Body of pancreas (tissue), 4 donors: Measurements from ENCODE around the gene DYNLT1. TPM values are rescaled to one million over a fixed set of nuclear protein-coding genes. Genes with fewer than 3 reads are reported as not detected.
"Not testable (repeated sequence)": the region's sequence is repeated elsewhere in the genome, so short reads cannot be mapped to it uniquely, and the experiment has no call there.

ENCODE experiments used
- ATAC-seq: fragments of 150-250 bp; one replicate; pipeline ENCODE4 v1.9.1; 2016
- DNase-seq, 4 donors: peaks; one replicate each; pipeline ENCODE4 v3.0.0-alpha.2; 2019
- H3K27ac ChIP-seq, 4 donors: fragments of 200-600 bp; sonication (generic); 1 replicate in 3 of 4; 2 replicates in 1 of 4; pipeline versions ENCODE4 v1.5.1 to v1.6.1; 2016 to 2019; ENCODE audit warnings: mild to moderate bottlenecking in 1 of 4, mixed read lengths in 1 of 4, moderate library complexity in 1 of 4
- H3K27me3 ChIP-seq, 2 donors: fragments of 200-600 bp; sonication (generic); one replicate each; pipeline ENCODE4 v1.6.0; 2016; ENCODE audit warnings: mild to moderate bottlenecking in 1 of 2
- H3K36me3 ChIP-seq, 2 donors: fragments of 200-600 bp; sonication (generic); replicated peaks in 1 of 2; 2 replicates each; pipeline ENCODE4 v1.5.1; 2016; ENCODE audit warnings: low read depth in 2 of 2; ENCODE audit not compliant: insufficient read depth in 1 of 2
- H3K4me1 ChIP-seq: fragments of 200-600 bp; sonication (generic); one replicate; pipeline ENCODE4 v1.6.0; 2016
- H3K4me3 ChIP-seq, 2 donors: fragments of 200-600 bp; sonication (generic); 1 replicate in 1 of 2; 2 replicates in 1 of 2; pipeline ENCODE4 v1.5.1; 2016 to 2019
- H3K9me3 ChIP-seq, 3 donors: fragments of 200-600 bp; sonication (generic); 1 replicate in 2 of 3; 2 replicates in 1 of 3; pipeline ENCODE4 v1.5.1; 2016
- CTCF ChIP-seq, 7 experiments: fragments of 450-650 bp in 4 of 7; fragments of 200-600 bp in 3 of 7; sonication (generic) in 3 of 7; IDR thresholded peaks; one replicate each; pipeline ENCODE4 v1.5.1; 2016 to 2019; ENCODE audit warnings: antibody characterized with exemption in 7 of 7
- POLR2A ChIP-seq, 3 donors: fragments of 450-650 bp; IDR thresholded peaks; one replicate each; pipeline ENCODE4 v1.6.1; 2016; ENCODE audit warnings: antibody characterized with exemption in 3 of 3, mild to moderate bottlenecking in 2 of 3
- WGBS, 2 donors: methylation state at CpG; one replicate each; pipeline ENCODE4 v1.1.5; 2017; 5-methylcytosine and 5-hydroxymethylcytosine counted together
- intact Hi-C: fragments of 100-400 bp; cut with DNase I; formaldehyde crosslinking; loops from one replicate; pipeline ENCODE4 v1.15.1; 2023
- total RNA-seq, 2 donors: library from RNA; depleted of rRNA; stranded (reverse); fragments of >200 nt; gene quantifications; one replicate each; pipeline ENCODE4 v1.1.0, GENCODE V29; 2016

DYNLT1 gene
- total RNA-seq, 2 donors from 2014 or later = 36.1 to 39.2 TPM

GRCh38 chr6:158608221-158608620, 36.3 kb downstream of the DYNLT1 start:
- intact Hi-C loops = no loop called here
- DNase-seq = no peak

GRCh38 chr6:158607411-158608170, 37.0 kb downstream of the DYNLT1 start:
- DNase-seq = no peak
- Histone ChIP-seq H3K4me3 (no peak overlapping the region), H3K27me3 (no peaks in the 10 kb centered on the region), H3K36me3 (peaks cover 0 to 19% of the 10 kb centered on the region in 2 donors), H3K27ac (no peak overlapping the region), H3K9me3 (no peaks in the 10 kb centered on the region), H3K4me1 (peaks cover 27% of the 10 kb centered on the region)
- intact Hi-C loops = no loop called here
- no peak for TF ChIP-seq POLR2A (IDR thresholded peaks at IDR 0.05)
- TF ChIP-seq CTCF (IDR thresholded peaks at IDR 0.05) = no peak
- 89 to 92% methylated on average over 14 of the region's 14 CpGs for WGBS, 2 donors
- ATAC-seq = no peak

More at GRCh38 chr6:158608221-158608620, 36.3 kb downstream of the DYNLT1 start:
- Histone ChIP-seq H3K27me3 (no peaks in the 10 kb centered on the region), H3K27ac (no peak overlapping the region), H3K4me1 (peaks cover 23% of the 10 kb centered on the region), H3K9me3 (no peaks in the 10 kb centered on the region), H3K36me3 (peaks cover 0 to 19% of the 10 kb centered on the region in 2 donors), H3K4me3 (no peak overlapping the region)
- no peak for ATAC-seq
- TF ChIP-seq POLR2A (IDR thresholded peaks at IDR 0.05) = no peak
- TF ChIP-seq CTCF (IDR thresholded peaks at IDR 0.05) = no peak
- WGBS, 2 donors = 83 to 94% methylated on average over 12 of the region's 12 CpGs

- no peak overlapping the region for H3K4me3 ChIP-seq
- DNase-seq (no peak), ATAC-seq (no peak)
- H3K27ac ChIP-seq = no peak overlapping the region
- 82 to 90% methylated on average over 7 of the region's 7 CpGs for WGBS, 2 donors
- H3K9me3 ChIP-seq = no peaks in the 10 kb centered on the region
- intact Hi-C loops = no loop called here
- TF ChIP-seq POLR2A (IDR thresholded peaks at IDR 0.05) (no peak), CTCF (IDR thresholded peaks at IDR 0.05) (no peak)
- H3K27me3 ChIP-seq = no peaks in the 10 kb centered on the region
- peaks cover 27% of the 10 kb centered on the region for H3K4me1 ChIP-seq
- H3K36me3 ChIP-seq = peaks cover 0 to 19% of the 10 kb centered on the region in 2 donors
Observed at GRCh38 chr6:158606935-158607334, 37.6 kb downstream of the DYNLT1 start.

- H3K9me3 ChIP-seq, H3K4me3 ChIP-seq, ATAC-seq, H3K27ac ChIP-seq, H3K27me3 ChIP-seq, DNase-seq, intact Hi-C loops: not testable (repeated sequence)
- peaks cover 18% of the 10 kb centered on the region for H3K4me1 ChIP-seq
- 84 to 96% methylated on average over 12 to 15 of the region's 15 CpGs for WGBS, 2 donors
- H3K36me3 ChIP-seq = peaks cover 0 to 22% of the 10 kb centered on the region in 2 donors
Observed at GRCh38 chr6:158606011-158606410, 38.5 kb downstream of the DYNLT1 start.

GRCh38 chr6:158605266-158605878, 39.2 kb downstream of the DYNLT1 start:
- DNase-seq (peak; percentile 56 to 72 (median 67)), ATAC-seq (peak; percentile 70)
- peak; percentile 11 to 72 (median 61) for TF ChIP-seq CTCF (IDR thresholded peaks at IDR 0.05)
- TF ChIP-seq POLR2A (IDR thresholded peaks at IDR 0.05) = no peak
- 46 to 64% methylated on average over 13 of the region's 13 CpGs for WGBS, 2 donors
- Histone ChIP-seq H3K36me3 (peaks cover 0 to 20% of the 10 kb centered on the region in 2 donors), H3K9me3 (no peaks in the 10 kb centered on the region), H3K4me3 (no peak overlapping the region), H3K27ac (no peak overlapping the region), H3K4me1 (peaks cover 17% of the 10 kb centered on the region), H3K27me3 (no peaks in the 10 kb centered on the region)
- intact Hi-C loops = no loop called here
